ENCODE results near the gene PEA15. TPM values are rescaled to one million over a fixed set of nuclear protein-coding genes. Genes with fewer than 3 reads are reported as not detected.

Gene PEA15
- total RNA-seq, 1 donor from 2014 or later: 70.9 TPM

- Mint-ChIP-seq H3K9me3 (no peaks in the 10 kb centered on the region), H3K36me3 (ENCODE audit: low read depth) (peaks cover 57% of the 10 kb centered on the region), H3K4me3 (no peak overlapping the region), H3K4me1 (no peaks in the 10 kb centered on the region), H3K27me3 (no peaks in the 10 kb centered on the region), H3K27ac (no peak overlapping the region)
- no peak for DNase-seq
- intact Hi-C loops (cut with micrococcal nuclease): loop anchor here (5.0 kb wide), 1 partner anchor 32 kb away; the partner anchor contains the start of gene CASQ1
These were observed 19.4 kb downstream of the PEA15 start for GRCh38 chr1:160224606-160225005.

GRCh38 chr1:160225345-160225744 is 20.2 kb downstream of the PEA15 start:
- no peaks in the 10 kb centered on the region for H3K27me3 Mint-ChIP-seq
- DNase-seq: no peak
- H3K4me3 Mint-ChIP-seq: no peak overlapping the region
- no peaks in the 10 kb centered on the region for H3K9me3 Mint-ChIP-seq
- intact Hi-C loops (cut with micrococcal nuclease): loop anchor here (5.0 kb wide), 1 partner anchor 33 kb away; the partner anchor contains the start of gene CASQ1
- H3K27ac Mint-ChIP-seq: no peak overlapping the region
- H3K4me1 Mint-ChIP-seq: no peaks in the 10 kb centered on the region
- peaks cover 58% of the 10 kb centered on the region for H3K36me3 Mint-ChIP-seq (ENCODE audit: low read depth)

- intact Hi-C loops (cut with micrococcal nuclease): loop anchor here (5.0 kb wide), 1 partner anchor 34 kb away; the partner anchor contains the start of gene CASQ1
- Mint-ChIP-seq H3K4me1 (no peaks in the 10 kb centered on the region), H3K36me3 (ENCODE audit: low read depth) (peaks cover 59% of the 10 kb centered on the region), H3K4me3 (no peak overlapping the region), H3K9me3 (no peaks in the 10 kb centered on the region), H3K27me3 (no peaks in the 10 kb centered on the region), H3K27ac (no peak overlapping the region)
- no peak for DNase-seq
These were observed 21.4 kb downstream of the PEA15 start for GRCh38 chr1:160226623-160227022.

- H3K27ac Mint-ChIP-seq: peak overlapping the region; percentile 17
- DNase-seq: no peak
- H3K4me1 Mint-ChIP-seq: no peaks in the 10 kb centered on the region
- H3K4me3 Mint-ChIP-seq: no peak overlapping the region
- H3K9me3 Mint-ChIP-seq: no peaks in the 10 kb centered on the region
- peaks cover 59% of the 10 kb centered on the region for H3K36me3 Mint-ChIP-seq (ENCODE audit: low read depth)
- intact Hi-C loops (cut with micrococcal nuclease): loop anchor here (5.0 kb wide), 1 partner anchor 35 kb away; the partner anchor contains the start of gene CASQ1
- no peaks in the 10 kb centered on the region for H3K27me3 Mint-ChIP-seq
These were observed 21.9 kb downstream of the PEA15 start for GRCh38 chr1:160227034-160227433.

GRCh38 chr1:160227561-160227960 is 22.4 kb downstream of the PEA15 start:
- intact Hi-C loops (cut with micrococcal nuclease): loop anchor here (5.0 kb wide), 1 partner anchor 35 kb away; the partner anchor contains the start of gene CASQ1
- peaks cover 54% of the 10 kb centered on the region for H3K36me3 Mint-ChIP-seq (ENCODE audit: low read depth)
- H3K4me3 Mint-ChIP-seq: no peak overlapping the region
- no peaks in the 10 kb centered on the region for H3K27me3 Mint-ChIP-seq
- DNase-seq: no peak
- no peaks in the 10 kb centered on the region for H3K4me1 Mint-ChIP-seq
- no peaks in the 10 kb centered on the region for H3K9me3 Mint-ChIP-seq
- H3K27ac Mint-ChIP-seq: no peak overlapping the region

- H3K9me3 Mint-ChIP-seq: no peaks in the 10 kb centered on the region
- no peak for DNase-seq
- H3K4me3 Mint-ChIP-seq: no peak overlapping the region
- intact Hi-C loops (cut with micrococcal nuclease): loop anchor here (5.0 kb wide), 1 partner anchor 36 kb away; the partner anchor contains the start of gene CASQ1
- H3K36me3 Mint-ChIP-seq (ENCODE audit: low read depth): peaks cover 54% of the 10 kb centered on the region
- H3K27me3 Mint-ChIP-seq: no peaks in the 10 kb centered on the region
- H3K27ac Mint-ChIP-seq: no peak overlapping the region
- no peaks in the 10 kb centered on the region for H3K4me1 Mint-ChIP-seq
These were observed 23.2 kb downstream of the PEA15 start for GRCh38 chr1:160228431-160228830.

GRCh38 chr1:160232911-160233310 is 27.7 kb downstream of the PEA15 start:
- Mint-ChIP-seq H3K4me1 (peaks cover 8% of the 10 kb centered on the region), H3K36me3 (ENCODE audit: low read depth) (peaks cover 57% of the 10 kb centered on the region), H3K27ac (no peak overlapping the region), H3K9me3 (no peaks in the 10 kb centered on the region), H3K4me3 (no peak overlapping the region), H3K27me3 (no peaks in the 10 kb centered on the region)
- intact Hi-C loops (cut with micrococcal nuclease): no loop called here
- DNase-seq: no peak

- intact Hi-C loops (cut with micrococcal nuclease): no loop called here
- Mint-ChIP-seq H3K27ac (no peak overlapping the region), H3K9me3 (no peaks in the 10 kb centered on the region), H3K4me1 (peaks cover 14% of the 10 kb centered on the region), H3K27me3 (no peaks in the 10 kb centered on the region), H3K4me3 (no peak overlapping the region), H3K36me3 (ENCODE audit: low read depth) (peaks cover 56% of the 10 kb centered on the region)
- no peak for DNase-seq
These were observed 31.6 kb downstream of the PEA15 start for GRCh38 chr1:160236806-160237205.

GRCh38 chr1:160237558-160237957 is 32.4 kb downstream of the PEA15 start:
- no peak for DNase-seq
- Mint-ChIP-seq H3K27me3 (no peaks in the 10 kb centered on the region), H3K36me3 (ENCODE audit: low read depth) (peaks cover 56% of the 10 kb centered on the region), H3K27ac (no peak overlapping the region), H3K4me3 (no peak overlapping the region), H3K9me3 (no peaks in the 10 kb centered on the region), H3K4me1 (peaks cover 14% of the 10 kb centered on the region)
- intact Hi-C loops (cut with micrococcal nuclease): no loop called here

- Mint-ChIP-seq H3K4me1 (peaks cover 14% of the 10 kb centered on the region), H3K9me3 (no peaks in the 10 kb centered on the region), H3K27ac (peak overlapping the region; percentile 21), H3K27me3 (no peaks in the 10 kb centered on the region), H3K36me3 (ENCODE audit: low read depth) (peaks cover 59% of the 10 kb centered on the region), H3K4me3 (no peak overlapping the region)
- no peak for DNase-seq
- intact Hi-C loops (cut with micrococcal nuclease): no loop called here
These were observed 33.2 kb downstream of the PEA15 start for GRCh38 chr1:160238408-160238807.

- peaks cover 56% of the 10 kb centered on the region for H3K36me3 Mint-ChIP-seq (ENCODE audit: low read depth)
- intact Hi-C loops (cut with micrococcal nuclease): no loop called here
- H3K4me3 Mint-ChIP-seq: no peak overlapping the region
- H3K27ac Mint-ChIP-seq: no peak overlapping the region
- no peak for DNase-seq
- no peaks in the 10 kb centered on the region for H3K9me3 Mint-ChIP-seq
- H3K4me1 Mint-ChIP-seq: peaks cover 10% of the 10 kb centered on the region
- H3K27me3 Mint-ChIP-seq: no peaks in the 10 kb centered on the region
These were observed 34.6 kb downstream of the PEA15 start for GRCh38 chr1:160239582-160240299.

- H3K4me1 Mint-ChIP-seq: no peaks in the 10 kb centered on the region
- no peak overlapping the region for H3K4me3 Mint-ChIP-seq
- intact Hi-C loops (cut with micrococcal nuclease): no loop called here
- peaks cover 36% of the 10 kb centered on the region for H3K36me3 Mint-ChIP-seq (ENCODE audit: low read depth)
- no peaks in the 10 kb centered on the region for H3K9me3 Mint-ChIP-seq
- no peak overlapping the region for H3K27ac Mint-ChIP-seq
- DNase-seq: no peak
- H3K27me3 Mint-ChIP-seq: no peaks in the 10 kb centered on the region
These were observed 38.6 kb downstream of the PEA15 start for GRCh38 chr1:160243767-160244166.

GRCh38 chr1:160244209-160244608 is 39.0 kb downstream of the PEA15 start:
- no peaks in the 10 kb centered on the region for H3K9me3 Mint-ChIP-seq

GRCh38 chr1:160245434-160245833 is 40.2 kb downstream of the PEA15 start:
- intact Hi-C loops (cut with micrococcal nuclease): no loop called here
- Mint-ChIP-seq H3K4me3 (no peak overlapping the region), H3K36me3 (ENCODE audit: low read depth) (peaks cover 24% of the 10 kb centered on the region), H3K4me1 (peaks cover 3% of the 10 kb centered on the region), H3K27me3 (no peaks in the 10 kb centered on the region), H3K9me3 (no peaks in the 10 kb centered on the region), H3K27ac (no peak overlapping the region)
- DNase-seq: no peak

More at GRCh38 chr1:160244209-160244608, 39.0 kb downstream of the PEA15 start:
- Mint-ChIP-seq H3K27ac (no peak overlapping the region), H3K27me3 (no peaks in the 10 kb centered on the region), H3K4me3 (no peak overlapping the region), H3K4me1 (no peaks in the 10 kb centered on the region), H3K36me3 (ENCODE audit: low read depth) (peaks cover 32% of the 10 kb centered on the region)
- DNase-seq: no peak
- intact Hi-C loops (cut with micrococcal nuclease): no loop called here

Data from activated CD4-positive, alpha-beta T cell treated with anti-CD3 and anti-CD28 coated beads, Interleukin-2, amount 10 ng/mL, durations not matched to agents 24 days and 14 days (primary cell).